Loucy (cell line): ENCODE measurements around the gene COL9A1.

Source experiments
- H2AFZ ChIP-seq: fragments of 200-600 bp; sonication (generic); 2 replicates; pipeline ENCODE4 v1.6.0; 2016; ENCODE audit warnings: antibody characterized with exemption, mild to moderate bottlenecking, low read length, moderate library complexity
- H3F3A ChIP-seq: fragments of 200-600 bp; 2 replicates; pipeline ENCODE4 v1.6.0; 2016; ENCODE audit warnings: antibody characterized with exemption, low read depth, mild to moderate bottlenecking
- H3K27me3 ChIP-seq: fragments of 200-600 bp; sonication (generic); 2 replicates; pipeline ENCODE4 v1.6.1; 2014; ENCODE audit warnings: low read length, mild to moderate bottlenecking; ENCODE audit not compliant: insufficient read depth, poor library complexity, severe bottlenecking
- H3K36me3 ChIP-seq: fragments of 200-600 bp; sonication (generic); 2 replicates; pipeline ENCODE4 v1.6.1; 2016; ENCODE audit warnings: low read length; ENCODE audit not compliant: insufficient read depth
- H3K4me1 ChIP-seq: fragments of 200-600 bp; sonication (generic); 2 replicates; pipeline ENCODE4 v1.5.1; 2014; ENCODE audit warnings: low read length, mild to moderate bottlenecking; ENCODE audit not compliant: insufficient read depth, poor library complexity, severe bottlenecking
- H3K4me2 ChIP-seq: fragments of 200-600 bp; sonication (generic); 2 replicates; pipeline ENCODE4 v1.6.0; 2014; ENCODE audit warnings: antibody characterized with exemption, low read length, low read depth, mild to moderate bottlenecking; ENCODE audit not compliant: poor library complexity, severe bottlenecking
- H3K4me3 ChIP-seq: fragments of 200-600 bp; sonication (generic); 2 replicates; pipeline ENCODE4 v1.5.1; 2014; ENCODE audit warnings: low read length, mild to moderate bottlenecking, mixed read lengths; ENCODE audit not compliant: poor library complexity, severe bottlenecking
- H3K79me2 ChIP-seq: fragments of 200-600 bp; sonication (generic); 2 replicates; pipeline ENCODE4 v1.6.1; 2014; ENCODE audit warnings: low read length; ENCODE audit not compliant: insufficient read depth
- H3K9ac ChIP-seq: fragments of 200-600 bp; sonication (generic); 2 replicates; pipeline ENCODE4 v1.6.0; 2014; ENCODE audit warnings: mild to moderate bottlenecking, low read depth, low read length, moderate library complexity; ENCODE audit not compliant: poor library complexity, severe bottlenecking
- H3K9me2 ChIP-seq: fragments of 200-600 bp; sonication (generic); replicated peaks from 2 replicates; pipeline ENCODE4 v1.6.1; 2016; ENCODE audit warnings: low read depth, low read length, mixed read lengths
- H3K9me3 ChIP-seq: fragments of 200-600 bp; sonication (generic); 2 replicates; pipeline ENCODE4 v1.6.1; 2014; ENCODE audit warnings: mild to moderate bottlenecking, antibody characterized with exemption, low read length, low read depth; ENCODE audit not compliant: insufficient read depth
- H4K20me1 ChIP-seq: fragments of 200-600 bp; sonication (generic); 2 replicates; pipeline ENCODE4 v1.6.0; 2014; ENCODE audit warnings: antibody characterized with exemption, low read length, mild to moderate bottlenecking; ENCODE audit not compliant: insufficient read depth, poor library complexity, severe bottlenecking
- EZH2phosphoT487 ChIP-seq: fragments of 200-600 bp; IDR thresholded peaks from 2 replicates; pipeline ENCODE4 v1.6.1; 2018; ENCODE audit warnings: antibody characterized with exemption, mild to moderate bottlenecking, moderate library complexity, borderline replicate concordance
- TF ChIP-seq, protein P1 (sequence below): fragments of 200-600 bp; sonication (generic); conservative IDR thresholded peaks from 2 replicates; pipeline ENCODE4 v1.5.1; 2014; ENCODE audit warnings: mild to moderate bottlenecking, antibody characterized with exemption, low read length

Gene COL9A1

GRCh38 chr6:70257768-70258273 is 45.1 kb downstream of the COL9A1 start:
- Histone ChIP-seq H2AFZ (no peak overlapping the region), H3K79me2 (no peaks in the 10 kb centered on the region), H3K4me1 (no peaks in the 10 kb centered on the region), H4K20me1 (no peaks in the 10 kb centered on the region), H3K27me3 (no peaks in the 10 kb centered on the region), H3K9me3 (no peaks in the 10 kb centered on the region), H3K4me2 (no peak overlapping the region), H3F3A (no peaks in the 10 kb centered on the region), H3K36me3 (no peaks in the 10 kb centered on the region), H3K9ac (no peak overlapping the region), H3K4me3 (no peak overlapping the region), H3K9me2 (no peaks in the 10 kb centered on the region)
- TF ChIP-seq, protein P1, sequence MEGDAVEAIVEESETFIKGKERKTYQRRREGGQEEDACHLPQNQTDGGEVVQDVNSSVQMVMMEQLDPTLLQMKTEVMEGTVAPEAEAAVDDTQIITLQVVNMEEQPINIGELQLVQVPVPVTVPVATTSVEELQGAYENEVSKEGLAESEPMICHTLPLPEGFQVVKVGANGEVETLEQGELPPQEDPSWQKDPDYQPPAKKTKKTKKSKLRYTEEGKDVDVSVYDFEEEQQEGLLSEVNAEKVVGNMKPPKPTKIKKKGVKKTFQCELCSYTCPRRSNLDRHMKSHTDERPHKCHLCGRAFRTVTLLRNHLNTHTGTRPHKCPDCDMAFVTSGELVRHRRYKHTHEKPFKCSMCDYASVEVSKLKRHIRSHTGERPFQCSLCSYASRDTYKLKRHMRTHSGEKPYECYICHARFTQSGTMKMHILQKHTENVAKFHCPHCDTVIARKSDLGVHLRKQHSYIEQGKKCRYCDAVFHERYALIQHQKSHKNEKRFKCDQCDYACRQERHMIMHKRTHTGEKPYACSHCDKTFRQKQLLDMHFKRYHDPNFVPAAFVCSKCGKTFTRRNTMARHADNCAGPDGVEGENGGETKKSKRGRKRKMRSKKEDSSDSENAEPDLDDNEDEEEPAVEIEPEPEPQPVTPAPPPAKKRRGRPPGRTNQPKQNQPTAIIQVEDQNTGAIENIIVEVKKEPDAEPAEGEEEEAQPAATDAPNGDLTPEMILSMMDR, result no peak
- TF ChIP-seq EZH2phosphoT487, result no peak

GRCh38 chr6:70254784-70255183 is 48.1 kb downstream of the COL9A1 start:
- Histone ChIP-seq H3K9ac (no peak overlapping the region), H3K27me3 (no peaks in the 10 kb centered on the region), H3K4me1 (no peaks in the 10 kb centered on the region), H3K4me2 (no peak overlapping the region), H3K9me3 (no peaks in the 10 kb centered on the region), H3K79me2 (no peaks in the 10 kb centered on the region), H3K4me3 (no peak overlapping the region), H3K9me2 (no peaks in the 10 kb centered on the region), H3K36me3 (no peaks in the 10 kb centered on the region), H2AFZ (no peak overlapping the region), H4K20me1 (no peaks in the 10 kb centered on the region), H3F3A (no peaks in the 10 kb centered on the region)
- TF ChIP-seq EZH2phosphoT487, result no peak
- TF ChIP-seq, protein P1, result no peak

DNA sequence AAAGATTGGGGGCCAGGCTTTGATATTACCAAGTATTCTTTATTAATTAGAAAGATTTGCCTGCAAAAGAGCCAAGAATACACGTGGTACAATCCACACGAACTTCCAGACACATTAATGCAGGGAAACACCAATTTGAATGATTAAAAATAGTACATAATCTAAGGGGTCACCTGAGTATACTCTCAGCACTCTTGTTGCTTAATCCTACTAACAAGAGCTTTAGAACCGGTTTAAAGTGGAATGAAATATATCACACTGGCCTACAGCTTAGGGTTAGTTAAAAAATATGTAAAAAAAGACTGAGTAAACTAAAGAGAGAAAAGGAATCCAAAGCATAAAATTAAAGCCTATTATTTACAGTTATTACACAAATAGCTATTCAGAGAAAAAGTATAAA is 49.0 kb downstream of the COL9A1 start:
- Histone ChIP-seq H3K4me1 (no peaks in the 10 kb centered on the region), H3K9me3 (no peaks in the 10 kb centered on the region), H3K4me3 (no peak overlapping the region), H3K36me3 (no peaks in the 10 kb centered on the region), H3F3A (no peaks in the 10 kb centered on the region), H3K9ac (no peak overlapping the region), H3K27me3 (no peaks in the 10 kb centered on the region), H3K4me2 (no peak overlapping the region), H2AFZ (no peak overlapping the region), H3K9me2 (no peaks in the 10 kb centered on the region), H3K79me2 (no peaks in the 10 kb centered on the region), H4K20me1 (no peaks in the 10 kb centered on the region)
- TF ChIP-seq EZH2phosphoT487, result no peak

DNA sequence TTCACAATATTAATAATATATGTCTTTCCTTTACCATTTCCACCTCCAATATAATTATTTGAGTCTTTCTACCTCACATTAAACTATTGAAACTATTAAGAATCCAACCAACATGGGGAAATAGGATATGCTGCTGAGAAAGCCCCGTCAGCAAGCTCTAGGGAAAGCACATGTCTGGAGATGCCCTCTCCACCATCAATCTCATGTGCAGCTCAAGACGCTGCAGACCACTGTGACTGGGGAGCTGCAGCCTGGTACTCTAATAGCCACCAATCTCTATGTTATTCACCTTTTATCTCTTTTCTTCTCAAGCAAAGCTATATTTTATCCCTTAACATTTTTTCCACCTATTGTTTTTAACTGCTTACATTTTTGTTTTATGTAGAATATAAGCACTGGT is 50.3 kb downstream of the COL9A1 start:
- Histone ChIP-seq H3K36me3 (no peaks in the 10 kb centered on the region), H3K9me3 (no peaks in the 10 kb centered on the region), H3K4me1 (no peaks in the 10 kb centered on the region), H3K9me2 (no peaks in the 10 kb centered on the region), H3K79me2 (no peaks in the 10 kb centered on the region), H3F3A (no peaks in the 10 kb centered on the region), H2AFZ (no peak overlapping the region), H3K9ac (no peak overlapping the region), H3K4me3 (no peak overlapping the region), H3K4me2 (no peak overlapping the region), H4K20me1 (no peaks in the 10 kb centered on the region), H3K27me3 (no peaks in the 10 kb centered on the region)
- TF ChIP-seq EZH2phosphoT487, result no peak
- TF ChIP-seq, protein P1, result no peak
